HepG2 (cell line): ENCODE measurements around the gene STXBP4. TPM values are rescaled to one million over a fixed set of nuclear protein-coding genes. Genes with fewer than 3 reads are reported as not detected.

Source experiments
- FOXP1 ChIP-seq, 2 experiments: fragments of 450-650 bp in 1 of 2; IDR thresholded peaks; 2 replicates each; pipeline ENCODE4 v1.6.1; 2017 to 2018; ENCODE audit warnings: antibody characterized with exemption in 1 of 2
- HMG20A ChIP-seq: IDR thresholded peaks from 2 replicates; pipeline ENCODE4 v1.6.1; 2016; ENCODE audit warnings: borderline replicate concordance
- NFKB2 ChIP-seq: sonication (generic); formaldehyde crosslinking; IDR thresholded peaks from 2 replicates; pipeline ENCODE4 v1.4.0; 2020; ENCODE audit warnings: missing genetic modification reagents, borderline replicate concordance
- PAX8 ChIP-seq: sonication (generic); formaldehyde crosslinking; IDR thresholded peaks from 2 replicates; pipeline ENCODE4 v1.8.0; 2022; ENCODE audit warnings: mild to moderate bottlenecking, missing genetic modification reagents, borderline replicate concordance
- PRMT3 ChIP-seq: sonication (generic); formaldehyde crosslinking; IDR thresholded peaks from 2 replicates; pipeline ENCODE4 v1.8.1; 2022; ENCODE audit warnings: low read depth, mild to moderate bottlenecking, moderate library complexity, missing genetic modification reagents, borderline replicate concordance
- SIN3A ChIP-seq: IDR thresholded peaks from 2 replicates; pipeline ENCODE4 v1.6.1; 2011; ENCODE audit warnings: low read depth, mild to moderate bottlenecking, control low read depth, low read length, borderline replicate concordance
- SMARCE1 ChIP-seq: fragments of 450-650 bp; IDR thresholded peaks from 2 replicates; pipeline ENCODE4 v1.6.1; 2017; ENCODE audit warnings: borderline replicate concordance
- ZNF33A ChIP-seq: sonication (generic); formaldehyde crosslinking; IDR thresholded peaks from 2 replicates; pipeline ENCODE4 v1.5.1; 2020; ENCODE audit warnings: missing genetic modification reagents, mild to moderate bottlenecking, moderate library complexity, borderline replicate concordance
- ZNF543 ChIP-seq: sonication (generic); formaldehyde crosslinking; IDR thresholded peaks from 2 replicates; pipeline ENCODE4 v1.4.0; 2020; ENCODE audit warnings: mild to moderate bottlenecking, missing genetic modification reagents
- polyA plus RNA-seq, 8 experiments: library from polyadenylated mRNA; depleted of rRNA in 3 of 8; stranded (reverse) in 7 of 8; unstranded in 1 of 8; fragments of >200 nt; fragmentation: Illumina TruSeq in 4 of 8; extraction: Trizol in 4 of 8; gene quantifications; 2 replicates each; pipeline versions ENCODE4 v1.2.1 to v1.2.3, GENCODE V29; 2011 to 2016; ENCODE audit warnings: low read depth in 4 of 8, missing spikeins in 1 of 8, mixed read lengths in 1 of 8; ENCODE audit not compliant: insufficient read depth in 1 of 8
- total RNA-seq, 5 experiments: library from RNA; depleted of rRNA; stranded (reverse); fragments of >200 nt; fragmentation: Illumina TruSeq; extraction: Trizol; gene quantifications; 2 replicates each; pipeline ENCODE4 v1.2.3, GENCODE V29; 2016; ENCODE audit warnings: low read depth in 1 of 5
- TF ChIP-seq, protein P1 (sequence below): sonication (generic); formaldehyde crosslinking; IDR thresholded peaks from 2 replicates; pipeline ENCODE4 v1.8.0; 2022; ENCODE audit warnings: mild to moderate bottlenecking, missing genetic modification reagents, moderate library complexity
- TF ChIP-seq, protein P2 (sequence below): sonication (generic); formaldehyde crosslinking; IDR thresholded peaks from 2 replicates; pipeline ENCODE4 v1.5.0; 2020; ENCODE audit warnings: missing genetic modification reagents
- TF ChIP-seq, protein P3 (sequence below): sonication (generic); formaldehyde crosslinking; IDR thresholded peaks from 2 replicates; pipeline ENCODE4 v1.4.0; 2020; ENCODE audit warnings: mild to moderate bottlenecking, missing genetic modification reagents
- TF ChIP-seq, protein P4 (sequence below): sonication (generic); formaldehyde crosslinking; IDR thresholded peaks from 2 replicates; pipeline ENCODE4 v1.5.0; 2020; ENCODE audit warnings: missing genetic modification reagents
- TF ChIP-seq, protein P5 (sequence below), 2 experiments: sonication (generic) in 1 of 2; formaldehyde crosslinking in 1 of 2; IDR thresholded peaks; 2 replicates each; pipeline versions ENCODE4 v1.4.0 to v1.6.1; 2018 to 2020; ENCODE audit warnings: missing genetic modification reagents in 2 of 2, borderline replicate concordance in 1 of 2, low read depth in 1 of 2, mild to moderate bottlenecking in 1 of 2, missing biosample characterization in 1 of 2
- TF ChIP-seq, protein P6 (sequence below): fragments of 450-650 bp; IDR thresholded peaks from 2 replicates; pipeline ENCODE4 v1.6.1; 2017; ENCODE audit warnings: mild to moderate bottlenecking

STXBP4 gene
- total and polyA plus RNA-seq, 2 of the 13 experiments (the other 11 are each of a cell fraction or from before 2014, with no cell fraction given), result 8.5 to 36.1 TPM

DNA sequence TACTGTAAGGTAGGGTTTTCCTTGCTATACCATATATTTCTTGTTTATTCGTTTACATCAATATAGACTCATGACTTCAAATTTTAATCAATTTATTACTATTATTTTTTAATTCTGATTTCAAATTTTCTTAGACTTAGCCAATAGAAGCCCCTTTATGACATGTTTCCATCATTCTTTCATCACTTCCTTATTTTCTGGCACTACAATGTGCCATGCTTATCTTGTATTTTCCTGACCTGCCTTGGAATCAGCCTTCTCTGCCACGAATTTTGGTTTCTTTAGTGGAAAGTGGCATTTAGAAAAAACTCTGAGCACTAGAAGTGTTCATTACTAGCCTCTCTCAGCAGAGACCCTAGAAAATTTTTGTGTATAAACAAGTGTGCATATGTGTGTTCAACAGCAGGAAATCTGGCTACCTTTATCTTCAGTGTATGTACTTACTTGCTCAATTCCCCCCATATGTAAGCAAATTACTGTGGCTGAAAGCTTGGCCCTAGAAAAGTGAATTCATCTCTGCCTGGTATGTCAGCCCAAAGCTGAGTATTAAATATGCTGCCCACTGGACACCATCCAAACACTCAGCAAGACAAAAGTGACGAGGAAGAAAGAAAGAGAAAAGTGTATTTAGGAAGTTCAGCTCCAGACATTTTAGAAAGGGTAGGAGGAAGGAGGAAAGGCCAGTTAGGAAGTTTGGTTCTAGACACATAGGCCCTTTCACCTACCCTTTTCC is 4.0 kb downstream of the STXBP4 start (continued):
- TF ChIP-seq, protein P1, sequence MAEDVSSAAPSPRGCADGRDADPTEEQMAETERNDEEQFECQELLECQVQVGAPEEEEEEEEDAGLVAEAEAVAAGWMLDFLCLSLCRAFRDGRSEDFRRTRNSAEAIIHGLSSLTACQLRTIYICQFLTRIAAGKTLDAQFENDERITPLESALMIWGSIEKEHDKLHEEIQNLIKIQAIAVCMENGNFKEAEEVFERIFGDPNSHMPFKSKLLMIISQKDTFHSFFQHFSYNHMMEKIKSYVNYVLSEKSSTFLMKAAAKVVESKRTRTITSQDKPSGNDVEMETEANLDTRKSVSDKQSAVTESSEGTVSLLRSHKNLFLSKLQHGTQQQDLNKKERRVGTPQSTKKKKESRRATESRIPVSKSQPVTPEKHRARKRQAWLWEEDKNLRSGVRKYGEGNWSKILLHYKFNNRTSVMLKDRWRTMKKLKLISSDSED (CRISPR knock-in tag), result no peak
- TF ChIP-seq, protein P2, sequence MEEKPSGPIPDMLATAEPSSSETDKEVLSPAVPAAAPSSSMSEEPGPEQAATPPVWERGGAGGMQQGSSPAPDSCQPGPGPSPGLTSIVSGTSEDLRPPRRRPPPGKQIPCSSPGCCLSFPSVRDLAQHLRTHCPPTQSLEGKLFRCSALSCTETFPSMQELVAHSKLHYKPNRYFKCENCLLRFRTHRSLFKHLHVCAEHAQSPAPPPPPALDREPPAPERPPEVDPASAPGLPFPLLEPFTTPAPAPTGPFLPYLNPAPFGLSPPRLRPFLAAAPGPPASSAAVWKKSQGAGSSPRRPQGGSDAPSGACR (CRISPR knock-in tag), result no peak
- TF ChIP-seq PAX8 (CRISPR knock-in tag) (no peak), NFKB2 (CRISPR knock-in tag) (no peak), SMARCE1 (no peak), ZNF33A (CRISPR knock-in tag) (no peak), HMG20A (CRISPR knock-in tag) (0 out of 2 replicates have a peak, but pooled peaks have one; percentile 10), FOXP1 (IDR thresholded peaks at IDR 0.05) (no peak), FOXP1 (CRISPR knock-in tag; IDR thresholded peaks at IDR 0.05) (peak; percentile 67), PRMT3 (no peak), SIN3A (no peak), ZNF543 (CRISPR knock-in tag) (no peak)
- TF ChIP-seq, protein P3, sequence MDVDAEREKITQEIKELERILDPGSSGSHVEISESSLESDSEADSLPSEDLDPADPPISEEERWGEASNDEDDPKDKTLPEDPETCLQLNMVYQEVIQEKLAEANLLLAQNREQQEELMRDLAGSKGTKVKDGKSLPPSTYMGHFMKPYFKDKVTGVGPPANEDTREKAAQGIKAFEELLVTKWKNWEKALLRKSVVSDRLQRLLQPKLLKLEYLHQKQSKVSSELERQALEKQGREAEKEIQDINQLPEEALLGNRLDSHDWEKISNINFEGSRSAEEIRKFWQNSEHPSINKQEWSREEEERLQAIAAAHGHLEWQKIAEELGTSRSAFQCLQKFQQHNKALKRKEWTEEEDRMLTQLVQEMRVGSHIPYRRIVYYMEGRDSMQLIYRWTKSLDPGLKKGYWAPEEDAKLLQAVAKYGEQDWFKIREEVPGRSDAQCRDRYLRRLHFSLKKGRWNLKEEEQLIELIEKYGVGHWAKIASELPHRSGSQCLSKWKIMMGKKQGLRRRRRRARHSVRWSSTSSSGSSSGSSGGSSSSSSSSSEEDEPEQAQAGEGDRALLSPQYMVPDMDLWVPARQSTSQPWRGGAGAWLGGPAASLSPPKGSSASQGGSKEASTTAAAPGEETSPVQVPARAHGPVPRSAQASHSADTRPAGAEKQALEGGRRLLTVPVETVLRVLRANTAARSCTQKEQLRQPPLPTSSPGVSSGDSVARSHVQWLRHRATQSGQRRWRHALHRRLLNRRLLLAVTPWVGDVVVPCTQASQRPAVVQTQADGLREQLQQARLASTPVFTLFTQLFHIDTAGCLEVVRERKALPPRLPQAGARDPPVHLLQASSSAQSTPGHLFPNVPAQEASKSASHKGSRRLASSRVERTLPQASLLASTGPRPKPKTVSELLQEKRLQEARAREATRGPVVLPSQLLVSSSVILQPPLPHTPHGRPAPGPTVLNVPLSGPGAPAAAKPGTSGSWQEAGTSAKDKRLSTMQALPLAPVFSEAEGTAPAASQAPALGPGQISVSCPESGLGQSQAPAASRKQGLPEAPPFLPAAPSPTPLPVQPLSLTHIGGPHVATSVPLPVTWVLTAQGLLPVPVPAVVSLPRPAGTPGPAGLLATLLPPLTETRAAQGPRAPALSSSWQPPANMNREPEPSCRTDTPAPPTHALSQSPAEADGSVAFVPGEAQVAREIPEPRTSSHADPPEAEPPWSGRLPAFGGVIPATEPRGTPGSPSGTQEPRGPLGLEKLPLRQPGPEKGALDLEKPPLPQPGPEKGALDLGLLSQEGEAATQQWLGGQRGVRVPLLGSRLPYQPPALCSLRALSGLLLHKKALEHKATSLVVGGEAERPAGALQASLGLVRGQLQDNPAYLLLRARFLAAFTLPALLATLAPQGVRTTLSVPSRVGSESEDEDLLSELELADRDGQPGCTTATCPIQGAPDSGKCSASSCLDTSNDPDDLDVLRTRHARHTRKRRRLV (CRISPR knock-in tag), result no peak
- TF ChIP-seq, protein P4, sequence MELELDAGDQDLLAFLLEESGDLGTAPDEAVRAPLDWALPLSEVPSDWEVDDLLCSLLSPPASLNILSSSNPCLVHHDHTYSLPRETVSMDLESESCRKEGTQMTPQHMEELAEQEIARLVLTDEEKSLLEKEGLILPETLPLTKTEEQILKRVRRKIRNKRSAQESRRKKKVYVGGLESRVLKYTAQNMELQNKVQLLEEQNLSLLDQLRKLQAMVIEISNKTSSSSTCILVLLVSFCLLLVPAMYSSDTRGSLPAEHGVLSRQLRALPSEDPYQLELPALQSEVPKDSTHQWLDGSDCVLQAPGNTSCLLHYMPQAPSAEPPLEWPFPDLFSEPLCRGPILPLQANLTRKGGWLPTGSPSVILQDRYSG, result no peak
- TF ChIP-seq, protein P5, sequence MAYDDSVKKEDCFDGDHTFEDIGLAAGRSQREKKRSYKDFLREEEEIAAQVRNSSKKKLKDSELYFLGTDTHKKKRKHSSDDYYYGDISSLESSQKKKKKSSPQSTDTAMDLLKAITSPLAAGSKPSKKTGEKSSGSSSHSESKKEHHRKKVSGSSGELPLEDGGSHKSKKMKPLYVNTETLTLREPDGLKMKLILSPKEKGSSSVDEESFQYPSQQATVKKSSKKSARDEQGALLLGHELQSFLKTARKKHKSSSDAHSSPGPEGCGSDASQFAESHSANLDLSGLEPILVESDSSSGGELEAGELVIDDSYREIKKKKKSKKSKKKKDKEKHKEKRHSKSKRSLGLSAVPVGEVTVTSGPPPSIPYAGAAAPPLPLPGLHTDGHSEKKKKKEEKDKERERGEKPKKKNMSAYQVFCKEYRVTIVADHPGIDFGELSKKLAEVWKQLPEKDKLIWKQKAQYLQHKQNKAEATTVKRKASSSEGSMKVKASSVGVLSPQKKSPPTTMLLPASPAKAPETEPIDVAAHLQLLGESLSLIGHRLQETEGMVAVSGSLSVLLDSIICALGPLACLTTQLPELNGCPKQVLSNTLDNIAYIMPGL (CRISPR knock-in tag; IDR thresholded peaks at IDR 0.05; ENCODE audit: borderline replicate concordance in 1 of 2, low read depth in 1 of 2), result no peak
- TF ChIP-seq, protein P6, sequence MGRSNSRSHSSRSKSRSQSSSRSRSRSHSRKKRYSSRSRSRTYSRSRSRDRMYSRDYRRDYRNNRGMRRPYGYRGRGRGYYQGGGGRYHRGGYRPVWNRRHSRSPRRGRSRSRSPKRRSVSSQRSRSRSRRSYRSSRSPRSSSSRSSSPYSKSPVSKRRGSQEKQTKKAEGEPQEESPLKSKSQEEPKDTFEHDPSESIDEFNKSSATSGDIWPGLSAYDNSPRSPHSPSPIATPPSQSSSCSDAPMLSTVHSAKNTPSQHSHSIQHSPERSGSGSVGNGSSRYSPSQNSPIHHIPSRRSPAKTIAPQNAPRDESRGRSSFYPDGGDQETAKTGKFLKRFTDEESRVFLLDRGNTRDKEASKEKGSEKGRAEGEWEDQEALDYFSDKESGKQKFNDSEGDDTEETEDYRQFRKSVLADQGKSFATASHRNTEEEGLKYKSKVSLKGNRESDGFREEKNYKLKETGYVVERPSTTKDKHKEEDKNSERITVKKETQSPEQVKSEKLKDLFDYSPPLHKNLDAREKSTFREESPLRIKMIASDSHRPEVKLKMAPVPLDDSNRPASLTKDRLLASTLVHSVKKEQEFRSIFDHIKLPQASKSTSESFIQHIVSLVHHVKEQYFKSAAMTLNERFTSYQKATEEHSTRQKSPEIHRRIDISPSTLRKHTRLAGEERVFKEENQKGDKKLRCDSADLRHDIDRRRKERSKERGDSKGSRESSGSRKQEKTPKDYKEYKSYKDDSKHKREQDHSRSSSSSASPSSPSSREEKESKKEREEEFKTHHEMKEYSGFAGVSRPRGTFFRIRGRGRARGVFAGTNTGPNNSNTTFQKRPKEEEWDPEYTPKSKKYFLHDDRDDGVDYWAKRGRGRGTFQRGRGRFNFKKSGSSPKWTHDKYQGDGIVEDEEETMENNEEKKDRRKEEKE, result no peak
